Stimulated activated CD4-positive, alpha-beta T cell treated with anti-CD3 and anti-CD28 coated beads, Interleukin-12 subunit alpha, Interleukin-12 subunit beta, amount 100 ng/mL, for 4 hours (primary cell): ENCODE results near the gene MEIKIN.

ENCODE experiments used
- DNase-seq: peaks from one replicate; pipeline ENCODE4 v3.0.0-alpha.2; 2020

The MEIKIN gene

GRCh38 chr5:131945551-131946168, at the start of gene MEIKIN:
Gene MEIKIN, minus strand, starts transcription at chr5:131945663. Its CDS starts 158 bp downstream, at chr5:131945505.
- no peak for DNase-seq

GRCh38 chr5:131994533-131995226, 49.2 kb upstream of the MEIKIN start:
- no peak for DNase-seq

GRCh38 chr5:131994090-131994489, 48.6 kb upstream of the MEIKIN start:
- no peak for DNase-seq

- DNase-seq, result no peak
These were observed 48.2 kb upstream of the MEIKIN start for GRCh38 chr5:131993676-131994075.

- DNase-seq, result no peak
These were observed 46.9 kb upstream of the MEIKIN start for GRCh38 chr5:131992370-131992769.

- no peak for DNase-seq
These were observed 46.3 kb upstream of the MEIKIN start for GRCh38 chr5:131991593-131992324.

GRCh38 chr5:131990716-131991115, 45.3 kb upstream of the MEIKIN start:
- DNase-seq, result no peak

- no peak for DNase-seq
These were observed 43.1 kb upstream of the MEIKIN start for GRCh38 chr5:131988601-131989000.

- no peak for DNase-seq
These were observed 41.8 kb upstream of the MEIKIN start for GRCh38 chr5:131987251-131987650.

- no peak for DNase-seq
These were observed 40.9 kb upstream of the MEIKIN start for GRCh38 chr5:131986161-131986912.

- no peak for DNase-seq
These were observed 39.6 kb upstream of the MEIKIN start for GRCh38 chr5:131984956-131985665.

GRCh38 chr5:131983244-131983771, 37.8 kb upstream of the MEIKIN start:
- DNase-seq, result no peak

GRCh38 chr5:131981516-131981915, 36.1 kb upstream of the MEIKIN start:
- no peak for DNase-seq

GRCh38 chr5:131980696-131981095, 35.2 kb upstream of the MEIKIN start:
- DNase-seq, result no peak

- no peak for DNase-seq
These were observed 34.4 kb upstream of the MEIKIN start for GRCh38 chr5:131979816-131980215.

GRCh38 chr5:131977212-131977604, 31.7 kb upstream of the MEIKIN start:
- no peak for DNase-seq

GRCh38 chr5:131976414-131977211, 31.1 kb upstream of the MEIKIN start:
- DNase-seq, result no peak

- no peak for DNase-seq
These were observed 29.7 kb upstream of the MEIKIN start for GRCh38 chr5:131974956-131975726.

GRCh38 chr5:131974622-131974955, 29.1 kb upstream of the MEIKIN start:
- no peak for DNase-seq

GRCh38 chr5:131974016-131974415, 28.6 kb upstream of the MEIKIN start:
- DNase-seq, result no peak
